IMR-90 (cell line): ENCODE data around the gene WDR90. TPM values are rescaled to one million over a fixed set of nuclear protein-coding genes. Genes with fewer than 3 reads are reported as not detected.

ENCODE experiments used
- ATAC-seq: fragments of 200-7000 bp; cut with Tn5 transposase; 2 replicates; pipeline ENCODE4 v1.9.1; 2020; ENCODE audit warnings: low read depth, mild to moderate bottlenecking, moderate library complexity
- BruUV-seq: library from RNA; stranded (reverse); fragments of 400-500 nt; replicated peaks from 2 replicates; lab custom pipeline; 2021; lab: Mats Ljungman, UMichigan
- CTCF ChIA-PET: fragments of 300-600 bp; formaldehyde crosslinking; extraction: SDS; loops from one replicate; lab custom pipeline; 2021; ENCODE audit warnings: antibody characterized with exemption; lab: Yijun Ruan, JAX
- POLR2A ChIA-PET: fragments of 300-600 bp; sonication (Branson Sonifier 250); formaldehyde crosslinking; loops from one replicate; lab custom pipeline; 2022; ENCODE audit warnings: antibody characterized with exemption; ENCODE audit not compliant: unreplicated experiment; lab: Charles Lee
- DNase-seq: peaks from one replicate; pipeline ENCODE4 v3.0.0; 2013
- H2AFZ ChIP-seq: replicated peaks from 2 replicates; pipeline ENCODE3; 2013; ENCODE audit warnings: low read length, mild to moderate bottlenecking; ENCODE audit not compliant: poor library complexity
- H2AK5ac ChIP-seq: 2 replicates; pipeline ENCODE4 v1.6.1; 2013; ENCODE audit warnings: low read depth, low read length, inconsistent platforms
- H2AK9ac ChIP-seq: replicated peaks from 2 replicates; pipeline ENCODE3; 2013; ENCODE audit warnings: mild to moderate bottlenecking, low read depth, low read length, moderate library complexity; ENCODE audit not compliant: poor library complexity
- H2BK120ac ChIP-seq: 2 replicates; pipeline ENCODE4 v1.6.1; 2013; ENCODE audit warnings: low read depth, low read length, inconsistent platforms
- H2BK15ac ChIP-seq: 3 replicates; pipeline ENCODE4 v1.6.1; 2013; ENCODE audit warnings: low read depth, low read length, inconsistent platforms
- H2BK20ac ChIP-seq: 2 replicates; pipeline ENCODE4 v1.6.1; 2013; ENCODE audit warnings: low read depth, mild to moderate bottlenecking, inconsistent platforms, low read length, moderate library complexity
- H2BK5ac ChIP-seq: 2 replicates; pipeline ENCODE4 v1.6.1; 2013; ENCODE audit warnings: mild to moderate bottlenecking, low read depth, low read length, inconsistent platforms; ENCODE audit not compliant: poor library complexity, severe bottlenecking
- H3K14ac ChIP-seq: replicated peaks from 2 replicates; pipeline ENCODE4 v1.6.1; 2013; ENCODE audit warnings: low read depth, low read length, inconsistent platforms
- H3K18ac ChIP-seq: 2 replicates; pipeline ENCODE4 v1.6.1; 2013; ENCODE audit warnings: low read depth, low read length, control low read depth
- H3K23ac ChIP-seq: 2 replicates; pipeline ENCODE4 v1.6.1; 2013; ENCODE audit warnings: low read depth, low read length, inconsistent platforms
- H3K27ac ChIP-seq: 2 replicates; pipeline ENCODE4 v1.5.1; 2013; ENCODE audit warnings: mild to moderate bottlenecking, control low read depth, low read length; ENCODE audit not compliant: insufficient read depth
- H3K27me3 ChIP-seq: 2 replicates; pipeline ENCODE4 v1.6.1; 2013; ENCODE audit warnings: low read length; ENCODE audit not compliant: control insufficient read depth, insufficient read depth
- H3K36me3 ChIP-seq: 2 replicates; pipeline ENCODE4 v1.6.1; 2013; ENCODE audit warnings: low read length, mixed read lengths; ENCODE audit not compliant: control insufficient read depth, insufficient read depth
- H3K4ac ChIP-seq: 2 replicates; pipeline ENCODE4 v1.6.1; 2013; ENCODE audit warnings: low read depth, low read length, inconsistent platforms
- H3K4me1 ChIP-seq: 2 replicates; pipeline ENCODE4 v1.6.1; 2013; ENCODE audit warnings: low read length, mixed read lengths; ENCODE audit not compliant: control insufficient read depth, insufficient read depth
- H3K4me2 ChIP-seq: 2 replicates; pipeline ENCODE4 v1.6.1; 2013; ENCODE audit warnings: low read depth, mild to moderate bottlenecking, control low read depth, low read length, moderate library complexity
- H3K4me3 ChIP-seq: 2 replicates; pipeline ENCODE4 v1.5.1; 2013; ENCODE audit warnings: low read depth, mild to moderate bottlenecking, control low read depth, low read length, moderate library complexity; ENCODE audit not compliant: insufficient read depth
- H3K56ac ChIP-seq: 2 replicates; pipeline ENCODE4 v1.6.1; 2013; ENCODE audit warnings: low read length, inconsistent platforms; ENCODE audit not compliant: insufficient read depth; ENCODE audit errors: extremely low read depth
- H3K79me1 ChIP-seq, 2 experiments: 2 replicates each; pipeline ENCODE4 v1.6.1; 2013; ENCODE audit warnings: low read length in 2 of 2, inconsistent platforms in 1 of 2, low read depth in 1 of 2
- H3K9ac ChIP-seq: 2 replicates; pipeline ENCODE4 v1.6.1; 2013; ENCODE audit warnings: low read depth, low read length, control low read depth
- H3K9me1 ChIP-seq: 2 replicates; pipeline ENCODE4 v1.6.1; 2013; ENCODE audit warnings: low read length, inconsistent platforms; ENCODE audit not compliant: insufficient read depth
- H3K9me3 ChIP-seq: 2 replicates; pipeline ENCODE4 v1.6.1; 2013; ENCODE audit warnings: low read length; ENCODE audit not compliant: control insufficient read depth, insufficient read depth
- H4K20me1 ChIP-seq: 2 replicates; pipeline ENCODE4 v1.6.1; 2013; ENCODE audit warnings: low read length, inconsistent platforms; ENCODE audit not compliant: insufficient read depth
- H4K5ac ChIP-seq: 2 replicates; pipeline ENCODE4 v1.6.1; 2013; ENCODE audit warnings: mild to moderate bottlenecking, low read depth, low read length, control low read depth
- H4K8ac ChIP-seq, 2 experiments: 2 replicates each; pipeline ENCODE4 v1.6.1; 2013; ENCODE audit warnings: low read depth in 2 of 2, low read length in 2 of 2, control low read depth in 1 of 2, inconsistent platforms in 1 of 2
- H4K91ac ChIP-seq: 2 replicates; pipeline ENCODE4 v1.6.1; 2013; ENCODE audit warnings: low read depth, low read length, inconsistent platforms; ENCODE audit not compliant: insufficient read depth
- RFX5 ChIP-seq: IDR thresholded peaks from 2 replicates; pipeline ENCODE4 v1.8.0; 2012; ENCODE audit warnings: low read depth, mild to moderate bottlenecking, low read length, moderate library complexity
- USF2 ChIP-seq: fragments of 150-350 bp; IDR thresholded peaks from 2 replicates; pipeline ENCODE4 v1.6.1; 2017; ENCODE audit warnings: mild to moderate bottlenecking, antibody characterized with exemption, low read length, low read depth
- WGBS, 2 experiments: methylation state at CpG; one replicate each; pipeline versions ENCODE4 v1.1.5 to v1.1.7; 2013; ENCODE audit warnings: missing lambda C conversion rate in 2 of 2; ENCODE audit not compliant: insufficient read length in 1 of 2; ENCODE audit errors: extremely low coverage in 2 of 2; 5-methylcytosine and 5-hydroxymethylcytosine counted together
- dilution Hi-C: fragments of 300-500 bp; cut with HindIII; formaldehyde crosslinking; loops from one replicate; pipeline ENCODE4 v1.14.3; 2018; ENCODE audit warnings: low sequenced_read_pairs; ENCODE audit not compliant: unreplicated experiment
- in situ Hi-C: fragments of 300-500 bp; cut with MboI; formaldehyde crosslinking; loops from 3 replicates; pipeline ENCODE4 v1.14.3; 2019; ENCODE audit warnings: low sequenced_read_pairs, inconsistent platforms, mixed read lengths
- intact Hi-C: fragments of 100-400 bp; cut with micrococcal nuclease; formaldehyde crosslinking; loops from 2 replicates; pipeline ENCODE4 v1.10.0; 2022
- polyA plus RNA-seq, 3 experiments: library from polyadenylated mRNA; depleted of rRNA; stranded (reverse); fragments of >200 nt; gene quantifications; 2 replicates each; pipeline ENCODE4 v1.2.3, GENCODE V29; 2012; ENCODE audit warnings: low replicate concordance in 1 of 3
- total RNA-seq: library from RNA; depleted of rRNA; stranded (reverse); fragments of >200 nt; gene quantifications from 2 replicates; pipeline ENCODE4 v1.2.3, GENCODE V29; 2012

Gene WDR90
- total and polyA plus RNA-seq, 2 of the 4 experiments (the other 2 are of a cell fraction): 1.4 to 18.7 TPM

DNA sequence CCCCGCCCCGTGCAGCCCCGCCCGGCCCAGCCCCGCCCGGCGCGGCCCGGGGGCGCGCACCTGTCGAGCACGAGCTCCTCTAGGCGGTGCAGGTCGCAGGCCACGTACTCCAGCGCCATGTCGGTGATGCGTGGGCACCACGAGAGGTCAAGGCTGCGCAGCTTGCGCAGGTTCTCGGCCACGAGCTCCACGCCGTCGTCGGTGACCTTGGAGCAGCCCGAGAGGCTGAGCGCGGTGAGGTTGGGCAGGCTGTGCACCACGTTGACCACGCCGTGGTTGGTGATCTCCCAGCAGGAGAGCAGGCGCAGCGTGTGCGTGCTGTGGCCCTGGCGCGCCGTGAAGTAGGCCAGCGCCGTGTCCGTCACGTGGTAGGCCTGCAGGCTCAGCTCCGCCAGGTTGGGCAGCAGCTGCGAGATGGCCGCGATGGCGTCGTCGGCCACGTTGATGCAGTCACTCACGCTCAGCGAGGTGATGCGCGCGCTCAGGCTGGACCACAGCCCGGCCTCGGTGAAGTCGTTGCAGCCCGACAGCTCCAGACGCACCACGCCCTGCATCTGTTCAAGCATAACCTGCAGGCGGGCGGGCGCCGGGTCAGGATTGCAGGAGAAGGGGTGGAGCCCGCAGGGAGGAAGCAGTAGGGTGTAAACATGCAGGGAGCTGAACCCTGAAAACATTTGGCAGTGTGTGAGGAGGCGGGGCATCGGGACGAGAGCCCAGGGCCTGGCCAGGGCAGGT is 46.4 kb downstream of the WDR90 start:
- Histone ChIP-seq H3K4ac (no peak overlapping the region), H4K5ac (no peak overlapping the region), H2BK120ac (no peak overlapping the region), H3K56ac (no peak overlapping the region), H2AFZ (peak overlapping the region; percentile 78), H3K27ac (no peak overlapping the region), H3K4me2 (0 out of 2 replicates have a peak overlapping the region, but pooled peaks have one; percentile 22), H2AK5ac (no peak overlapping the region), H2BK5ac (no peak overlapping the region), H2BK15ac (no peak overlapping the region), H3K9me3 (no peaks in the 10 kb centered on the region; the same call in 1 of the 2 replicates), H4K91ac (no peak overlapping the region), H4K8ac (no peak overlapping the region), H3K79me1 (no peaks in the 10 kb centered on the region), H2BK20ac (no peak overlapping the region), H3K18ac (no peak overlapping the region), H4K20me1 (peaks cover 4% of the 10 kb centered on the region), H3K4me1 (peaks cover 3% of the 10 kb centered on the region; the same call in 1 of the 2 replicates), H2AK9ac (no peak overlapping the region), H3K23ac (no peak overlapping the region), H3K4me3 (no peak overlapping the region), H3K14ac (no peak overlapping the region), H3K9ac (no peak overlapping the region), H3K27me3 (peaks cover 62% of the 10 kb centered on the region), H3K36me3 (no peaks in the 10 kb centered on the region), H3K9me1 (peaks cover 4% of the 10 kb centered on the region; the same call in 1 of the 2 replicates)
- dilution Hi-C loops: no loop called here
- ATAC-seq (peak; percentile 36), DNase-seq (no peak)
- 3% methylated on average over 55 of the region's 71 CpGs; no CpG with 5 or more reads in 1 of the 2 experiments for WGBS, 2 experiments
- in situ Hi-C loops: no loop called here
- POLR2A ChIA-PET: no interaction called here
- peak; percentile 58; the same call in 1 of the 2 replicates for TF ChIP-seq USF2
- TF ChIP-seq RFX5: no peak
- BruUV-seq: no TSS peak
- CTCF ChIA-PET: no interaction called here
- intact Hi-C loops: no loop called here
